Measurements from ENCODE around the gene CNKSR2.
A peak's percentile ranks its signal among the peaks of the same experiment; 100 is the strongest.

The CNKSR2 gene

DNA sequence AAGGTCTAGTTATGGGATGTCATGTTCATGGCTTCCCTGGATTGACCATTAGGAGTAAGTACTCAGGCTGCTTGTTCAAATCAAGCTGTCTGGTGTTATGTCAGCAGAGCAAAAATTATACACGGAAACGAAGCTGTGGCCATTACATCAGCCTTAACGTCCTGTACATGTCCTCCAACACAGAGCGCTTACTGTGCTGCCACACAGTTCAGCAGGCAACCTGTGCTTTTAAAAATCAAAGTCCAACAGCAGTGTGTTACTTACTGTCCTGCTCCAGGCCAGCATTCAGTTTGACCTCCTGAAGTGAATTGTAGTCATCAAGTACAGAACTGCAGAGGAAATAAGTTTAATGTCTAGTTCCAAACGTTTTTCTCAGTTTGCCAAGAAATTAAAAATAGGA is 237.9 kb downstream of the CNKSR2 start:
- no peak for DNase-seq (ENCODE audit: low spot score)

DNA sequence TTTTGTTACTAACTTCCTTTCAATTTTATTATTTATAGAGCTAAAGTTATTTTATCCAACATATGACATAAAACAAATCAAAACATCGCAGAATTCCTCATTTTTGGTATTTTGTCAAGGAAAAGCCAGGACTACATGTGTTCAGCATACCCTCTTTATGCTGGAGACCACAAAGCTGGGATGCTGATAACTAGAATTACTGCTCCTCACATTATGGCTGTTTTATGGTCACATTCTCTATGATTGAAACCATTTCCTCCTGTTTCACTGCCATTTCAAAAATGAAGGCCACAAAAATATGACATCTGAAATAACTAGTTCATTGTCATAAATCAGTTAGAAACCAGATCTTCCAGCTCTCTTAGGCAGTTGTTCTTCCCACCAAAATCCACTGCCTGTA is 242.2 kb downstream of the CNKSR2 start:
- no peak for DNase-seq (ENCODE audit: low spot score)

DNA sequence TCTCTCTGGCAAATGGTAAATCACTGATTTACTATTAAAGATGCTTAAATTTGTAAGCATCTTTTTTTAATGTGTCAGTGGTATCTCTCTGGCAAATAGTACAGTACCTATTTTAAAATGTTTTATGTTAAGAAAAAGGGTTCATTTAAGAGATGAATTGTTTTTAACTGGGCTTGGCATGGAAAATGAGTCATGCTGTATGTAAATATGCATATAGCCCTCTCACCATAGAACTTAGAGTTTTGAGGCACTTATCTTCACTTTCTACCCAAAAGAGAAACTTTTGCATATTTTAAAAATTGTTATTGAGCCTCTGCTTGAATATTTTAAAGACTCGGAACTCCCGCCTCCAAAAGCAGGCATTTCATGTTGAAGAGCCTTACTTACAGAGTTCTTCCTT is 246.0 kb downstream of the CNKSR2 start:
- no peak for DNase-seq (ENCODE audit: low spot score)

DNA sequence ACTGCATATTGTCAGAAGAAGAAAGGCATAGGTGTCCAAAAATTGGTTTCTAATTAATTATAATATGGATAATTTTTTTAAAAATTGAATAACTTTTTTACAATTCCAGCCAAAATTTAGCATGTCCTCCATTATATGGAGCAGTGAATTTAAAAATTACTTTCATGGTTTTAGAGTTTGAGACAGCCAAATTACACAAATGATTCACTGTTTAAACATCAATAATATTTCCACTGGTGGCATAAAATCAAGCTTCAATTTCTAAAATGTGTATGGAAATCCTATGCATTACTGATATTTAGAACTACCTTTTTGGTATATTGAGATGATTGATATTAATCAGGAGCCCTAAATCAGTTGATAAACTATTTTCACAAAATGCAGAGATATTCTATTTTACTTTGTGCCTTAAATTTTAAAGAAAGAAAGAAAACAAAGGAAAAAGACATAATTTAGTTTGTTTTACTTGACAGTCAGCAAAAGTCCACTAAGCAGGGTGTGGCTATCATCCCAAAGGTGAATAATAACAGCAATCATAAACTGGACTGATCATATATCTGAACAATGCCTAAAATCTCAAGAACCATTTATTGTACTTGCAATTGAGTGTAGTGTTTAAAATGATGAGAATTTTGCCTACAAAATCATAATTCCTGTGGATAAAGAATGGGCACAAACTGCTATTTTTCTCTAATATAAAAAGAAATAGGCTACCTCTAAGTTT is 249.7 kb downstream of the CNKSR2 start:
- no peak for DNase-seq (ENCODE audit: low spot score)

DNA sequence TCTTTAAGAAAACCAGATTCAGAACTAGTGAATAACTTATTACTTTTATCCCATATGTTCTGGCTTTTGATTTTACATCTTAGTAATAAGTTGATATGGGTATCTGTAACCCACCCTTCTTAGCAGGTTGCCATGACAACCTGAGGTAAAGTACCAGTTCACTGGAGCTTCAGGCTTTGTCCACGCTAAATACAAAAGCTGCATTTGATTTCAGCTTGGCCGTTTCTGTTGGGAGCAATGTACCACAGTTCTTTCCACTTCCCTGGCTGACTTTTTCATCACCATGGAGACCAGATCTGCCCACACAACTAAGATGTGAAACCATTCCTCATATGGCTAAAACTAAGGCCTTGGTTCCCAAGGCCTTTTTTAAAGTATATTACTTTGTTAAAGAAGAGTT is 257.8 kb downstream of the CNKSR2 start:
- no peak for DNase-seq (ENCODE audit: low spot score)

DNA sequence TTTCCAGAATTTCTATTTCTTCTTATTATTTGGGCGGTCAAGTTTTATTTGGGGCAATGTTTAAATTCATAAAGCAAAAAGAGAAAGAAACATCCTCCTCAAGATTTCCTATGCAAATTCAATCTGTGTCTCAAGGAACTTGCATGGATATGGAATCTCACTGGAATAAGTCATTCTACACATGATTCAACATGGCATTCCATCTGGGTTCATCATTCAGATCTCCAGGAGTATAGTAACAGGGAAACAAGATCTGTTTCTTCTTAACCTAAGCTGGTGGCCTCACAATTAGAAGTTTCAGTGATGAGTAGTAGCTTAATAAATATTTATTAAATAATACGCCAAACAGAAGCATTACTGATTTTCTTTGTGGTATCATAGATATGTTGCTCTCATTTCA is 264.1 kb downstream of the CNKSR2 start:
- DNase-seq (ENCODE audit: low spot score) = peak; percentile 88

DNA sequence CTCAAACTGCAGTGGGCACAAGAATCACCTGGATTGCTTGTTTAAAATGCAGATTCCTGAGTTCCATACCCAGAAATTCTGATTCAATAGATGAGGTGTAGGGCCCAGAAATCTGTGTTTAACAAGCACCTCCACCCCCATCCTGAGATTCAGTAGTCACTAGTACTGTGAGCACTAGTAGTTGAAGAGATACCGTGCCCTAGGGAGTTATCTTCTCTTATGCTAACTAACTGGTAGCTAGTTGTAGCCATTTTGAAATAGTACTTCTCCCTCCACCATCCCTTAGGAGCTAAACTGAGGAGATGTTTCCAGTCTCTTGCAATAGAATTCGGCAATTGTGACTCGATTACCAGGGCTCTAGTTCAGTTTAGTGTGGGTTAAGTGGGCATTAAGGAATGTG is 265.6 kb downstream of the CNKSR2 start:
- DNase-seq (ENCODE audit: low spot score) = no peak

DNA sequence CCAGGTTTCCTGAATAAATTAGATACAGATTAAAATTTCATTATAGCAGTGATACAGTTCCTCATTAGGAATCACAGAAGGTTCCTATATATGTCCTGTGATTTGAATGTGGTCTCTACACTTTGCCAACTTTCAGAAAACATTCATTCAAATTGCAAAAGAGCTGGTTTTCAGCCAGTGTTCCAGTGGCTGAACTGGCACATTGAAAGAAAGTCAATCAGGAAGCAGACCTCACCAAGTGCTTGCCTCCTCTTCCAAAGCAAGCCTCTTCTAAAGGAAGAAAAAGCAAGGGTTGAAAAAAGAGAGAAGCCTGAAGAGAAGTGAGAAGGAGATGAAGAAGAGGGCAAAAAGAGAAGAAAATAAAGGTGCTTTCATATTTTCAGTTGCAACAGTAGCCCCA is 271.2 kb downstream of the CNKSR2 start:
- no peak for DNase-seq (ENCODE audit: low spot score)

DNA sequence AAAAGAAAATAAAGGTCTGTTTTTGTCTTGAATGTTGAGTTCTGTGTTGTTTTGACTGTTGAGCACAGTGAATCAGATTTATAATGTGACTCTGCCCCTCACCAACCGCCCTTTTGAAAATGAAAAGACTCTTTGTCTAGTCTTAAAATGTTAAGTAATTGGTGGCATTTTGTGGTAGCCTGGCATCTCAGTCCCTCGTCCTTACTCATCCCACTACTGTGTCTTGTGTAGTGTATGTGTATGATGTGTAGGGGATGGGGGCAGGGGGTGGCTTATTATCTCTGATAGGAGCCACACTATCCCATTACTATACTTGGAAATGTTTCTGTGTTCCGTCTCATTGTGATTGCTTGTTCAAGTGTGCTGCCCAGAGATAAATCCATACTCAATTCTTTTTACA is 271.7 kb downstream of the CNKSR2 start:
- no peak for DNase-seq (ENCODE audit: low spot score)

DNA sequence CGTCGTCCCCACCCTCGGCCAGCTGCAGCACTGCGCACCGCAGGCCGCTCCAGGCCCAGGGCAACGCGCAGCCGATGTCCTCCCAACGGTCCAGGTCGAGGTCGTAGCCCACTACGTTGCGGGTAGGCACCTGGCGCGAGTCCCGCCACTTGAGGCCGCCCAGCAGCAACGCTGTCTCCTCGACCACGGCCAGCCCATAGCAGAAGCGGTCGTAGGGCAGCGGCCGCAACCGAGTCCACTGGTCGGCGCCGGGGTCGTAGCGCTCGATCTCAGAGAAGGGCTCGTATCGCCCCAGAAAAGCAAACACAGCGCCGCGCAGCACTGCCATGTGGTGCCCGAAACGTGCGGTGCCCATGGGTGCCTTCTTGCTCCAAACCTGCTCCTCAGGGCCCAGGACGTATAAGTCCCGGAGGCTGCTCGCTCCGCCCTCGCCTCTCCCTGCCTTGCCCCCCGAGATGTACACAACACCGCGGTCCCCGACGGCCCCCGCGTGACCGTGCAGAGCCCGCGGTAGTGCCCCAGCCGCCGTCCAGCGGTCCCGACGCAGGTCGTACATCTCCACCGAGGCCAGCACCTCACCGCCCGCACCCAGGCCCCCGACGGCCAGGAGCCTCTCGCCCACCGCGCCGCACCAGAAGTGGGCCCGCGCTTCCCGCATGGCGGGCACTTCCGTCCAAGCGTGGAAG is 281.8 kb downstream of the CNKSR2 start:
- no peak for DNase-seq (ENCODE audit: low spot score)

DNA sequence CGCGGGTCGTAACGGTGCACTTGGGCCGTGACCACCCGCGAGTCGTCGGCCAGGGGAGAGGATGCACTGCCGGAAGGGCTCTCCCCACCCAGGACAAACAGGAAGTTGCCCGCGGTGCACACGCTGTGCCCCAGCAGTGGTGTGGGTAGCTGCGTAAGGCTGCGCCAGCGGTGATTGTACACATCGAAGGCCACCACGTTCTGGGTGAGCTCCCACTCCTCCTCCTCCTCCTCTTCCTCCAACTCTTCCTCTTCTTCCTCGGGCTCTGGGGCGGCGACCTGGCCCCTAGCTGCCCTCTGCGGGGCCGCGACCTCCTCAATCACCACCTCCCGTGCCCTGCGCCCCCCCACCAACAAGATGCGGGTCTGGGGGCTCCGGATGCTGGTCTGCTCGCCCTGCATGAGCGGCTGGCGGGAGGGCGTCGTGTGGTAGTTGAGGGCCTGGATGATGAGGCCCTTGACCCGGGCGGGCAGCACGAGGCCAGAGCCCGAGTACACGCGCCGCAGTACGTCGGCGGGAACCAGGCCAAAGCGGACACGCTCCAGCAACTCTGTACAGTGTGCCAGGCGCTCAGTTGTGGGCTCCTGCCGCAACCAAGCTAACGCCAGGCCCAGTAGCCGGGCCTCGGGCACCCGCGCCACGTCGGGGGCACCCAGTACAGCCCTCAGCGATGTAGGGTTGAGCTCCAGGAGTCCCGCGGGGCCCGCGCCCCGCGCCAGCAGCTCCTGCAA is 282.5 kb downstream of the CNKSR2 start:
- DNase-seq (ENCODE audit: low spot score) = no peak

DNA sequence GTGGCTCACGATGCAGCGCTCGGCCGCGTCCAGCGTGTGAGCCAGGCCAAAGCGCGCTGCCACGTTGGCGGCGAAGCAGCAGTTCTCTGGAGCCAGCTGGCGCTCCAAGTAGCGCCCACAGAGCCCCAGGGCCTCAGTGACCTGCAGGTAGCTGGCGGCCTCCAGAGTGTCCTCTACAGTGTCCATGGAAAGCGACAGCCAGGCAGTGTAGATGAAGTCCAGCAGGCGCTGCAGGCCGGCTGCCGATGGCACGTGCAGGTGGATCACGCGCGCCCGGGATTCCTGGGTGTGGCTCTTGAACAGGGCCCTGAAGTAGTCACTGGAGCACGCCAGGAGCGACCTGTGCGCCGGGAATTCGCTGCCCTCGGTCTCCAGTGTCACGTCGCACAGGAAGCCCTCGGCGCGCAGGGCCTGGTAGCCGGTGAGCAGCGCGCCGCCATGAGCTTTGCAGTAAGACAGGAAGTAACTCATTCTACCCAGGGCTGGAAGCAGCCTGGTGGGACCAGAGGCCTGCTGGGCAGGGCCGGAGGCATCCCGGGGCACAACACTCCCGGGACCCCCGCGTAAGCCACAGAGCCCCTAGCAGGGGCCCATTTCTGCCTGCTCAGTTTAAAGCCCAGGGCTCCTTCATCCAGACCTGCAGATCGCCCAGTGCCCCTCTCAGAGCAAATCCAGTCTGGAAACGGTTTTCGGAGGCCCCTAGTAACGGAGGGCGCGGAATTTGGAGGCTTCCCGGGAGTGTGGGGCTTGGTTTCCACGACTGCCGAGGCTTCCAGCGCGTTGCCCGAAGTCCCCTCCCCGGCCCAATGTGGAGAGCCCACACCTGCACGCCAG is 283.3 kb downstream of the CNKSR2 start:
- no peak for DNase-seq (ENCODE audit: low spot score)

DNA sequence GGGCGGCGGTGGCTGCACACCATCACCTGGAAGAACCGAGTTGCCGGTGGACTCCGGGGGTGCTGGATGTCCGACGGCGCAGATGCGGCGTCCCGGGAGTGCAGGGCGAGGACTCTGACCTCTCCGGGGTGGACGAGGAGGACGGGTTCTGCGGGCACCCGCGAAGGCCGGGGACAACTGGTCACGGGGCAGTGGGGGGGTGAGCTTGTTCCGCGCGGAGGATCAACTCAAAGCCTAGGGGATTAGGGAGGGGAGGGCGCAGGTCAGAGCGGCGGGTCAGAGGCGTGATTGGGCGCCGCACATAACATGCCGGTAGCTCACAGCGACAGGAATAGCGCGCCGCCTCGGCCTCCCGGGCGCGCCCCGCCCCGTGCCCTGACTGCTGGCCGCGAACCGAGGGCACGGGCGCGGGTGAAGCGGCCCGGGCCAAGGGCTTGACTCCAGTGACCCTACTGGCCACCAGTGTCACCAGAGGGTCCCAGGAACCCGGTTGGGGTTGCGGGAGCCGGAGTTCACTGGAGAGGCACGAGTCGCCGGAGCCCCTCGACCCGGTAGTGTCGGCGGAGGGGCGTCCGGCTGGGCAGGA is 284.0 kb downstream of the CNKSR2 start, which contains the start of gene KLHL34:
TSS of gene KLHL34 (minus strand) at position 179 of the 586 bp plus-strand sequence. CDS start 542 bp downstream, outside the sequence.
- DNase-seq (ENCODE audit: low spot score) = no peak

DNA sequence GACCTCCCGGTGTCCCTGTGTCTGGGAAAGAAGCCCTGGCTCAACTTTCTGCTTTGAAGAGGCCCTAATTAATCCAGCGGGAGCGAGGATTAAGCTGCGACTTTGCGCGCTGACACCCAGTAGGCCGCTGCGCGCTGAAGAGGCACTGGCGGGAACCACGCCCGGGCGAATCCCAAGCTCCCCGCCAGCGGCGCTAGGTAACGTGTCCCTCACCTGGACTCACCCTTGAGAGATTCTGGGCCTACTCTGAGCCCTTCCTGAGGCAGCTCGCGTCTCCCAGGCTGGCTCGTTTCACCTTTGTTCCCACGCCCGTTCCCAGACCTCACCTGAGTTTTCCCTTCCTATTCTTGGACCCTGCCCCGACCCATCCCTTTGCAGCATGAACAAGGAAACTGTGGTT is 284.5 kb downstream of the CNKSR2 start:
- no peak for DNase-seq (ENCODE audit: low spot score)

DNA sequence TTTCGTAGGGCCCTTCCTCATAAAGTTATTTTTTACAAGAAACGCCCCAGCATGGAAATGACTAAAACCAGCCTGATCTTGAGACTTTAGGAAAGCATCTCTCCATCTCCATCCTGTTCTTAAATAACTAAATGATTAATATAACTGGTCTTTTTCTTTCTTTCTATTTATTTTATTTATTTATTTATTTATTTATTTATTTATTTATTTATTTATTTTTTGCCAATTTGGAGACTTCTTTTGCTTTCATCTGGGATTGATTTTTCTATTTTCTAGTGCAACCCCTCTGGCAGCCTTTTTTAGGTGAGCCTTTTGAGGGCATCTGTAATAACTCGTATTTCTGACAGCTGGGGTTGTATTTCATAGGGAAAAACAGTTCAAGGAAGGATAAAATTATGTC is 285.1 kb downstream of the CNKSR2 start:
- no peak for DNase-seq (ENCODE audit: low spot score)

DNA sequence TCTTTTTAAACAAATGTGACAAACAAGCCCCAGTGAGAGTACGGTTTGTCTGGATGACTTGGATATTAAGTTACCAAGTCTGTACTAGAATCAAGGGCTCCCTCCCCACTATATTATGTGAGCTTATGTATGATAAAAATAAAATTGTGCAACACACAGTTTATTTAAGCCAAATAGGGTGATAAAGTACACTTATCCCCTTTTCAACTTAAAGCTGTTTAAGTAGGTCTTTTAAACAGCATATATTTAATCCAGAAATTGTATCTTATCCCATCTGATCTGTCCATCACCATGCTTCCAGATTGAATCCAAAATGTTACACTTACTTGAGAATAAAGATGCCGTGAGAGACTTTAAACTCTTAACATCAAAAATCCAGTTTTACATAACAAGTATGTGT is 285.9 kb downstream of the CNKSR2 start:
- DNase-seq (ENCODE audit: low spot score) = no peak

DNA sequence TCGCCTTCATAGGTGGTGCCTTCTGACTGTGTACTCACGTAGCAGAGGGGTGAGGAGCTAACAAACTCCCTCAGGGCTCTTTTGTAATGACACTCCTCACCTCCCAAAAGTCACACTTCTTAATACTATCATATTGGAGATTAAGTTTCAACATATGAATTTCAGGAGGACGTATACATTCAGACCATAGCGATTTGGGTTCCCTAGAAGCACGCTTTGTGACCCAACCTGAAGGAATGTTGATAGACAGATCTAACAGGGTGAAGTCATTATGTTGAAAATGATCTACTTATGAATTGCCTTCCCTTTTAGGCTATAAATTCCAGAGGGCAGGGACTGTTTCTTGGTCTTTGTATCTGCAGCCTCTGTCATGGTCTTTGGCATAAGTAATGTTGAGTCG is 287.1 kb downstream of the CNKSR2 start:
- peak; percentile 28 for DNase-seq (ENCODE audit: low spot score)

DNA sequence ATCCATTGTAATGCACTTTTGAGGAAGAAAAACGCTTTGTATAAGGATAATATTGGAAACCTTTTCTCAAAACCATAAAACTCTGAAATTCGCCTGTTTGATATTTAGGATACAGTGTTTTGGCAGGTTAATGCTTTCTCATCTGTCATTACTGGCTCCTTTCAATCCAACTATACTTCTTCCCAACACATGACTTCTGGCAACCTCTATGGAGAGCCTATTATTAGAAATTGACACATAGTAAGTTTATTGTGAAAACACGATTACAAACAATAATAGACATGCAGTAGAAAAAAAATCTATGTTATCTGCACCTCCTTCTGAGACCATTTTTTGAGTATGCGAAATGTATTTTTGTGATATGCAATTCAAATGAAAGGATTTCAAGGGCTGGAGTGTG is 288.5 kb downstream of the CNKSR2 start:
- DNase-seq (ENCODE audit: low spot score) = no peak

DNA sequence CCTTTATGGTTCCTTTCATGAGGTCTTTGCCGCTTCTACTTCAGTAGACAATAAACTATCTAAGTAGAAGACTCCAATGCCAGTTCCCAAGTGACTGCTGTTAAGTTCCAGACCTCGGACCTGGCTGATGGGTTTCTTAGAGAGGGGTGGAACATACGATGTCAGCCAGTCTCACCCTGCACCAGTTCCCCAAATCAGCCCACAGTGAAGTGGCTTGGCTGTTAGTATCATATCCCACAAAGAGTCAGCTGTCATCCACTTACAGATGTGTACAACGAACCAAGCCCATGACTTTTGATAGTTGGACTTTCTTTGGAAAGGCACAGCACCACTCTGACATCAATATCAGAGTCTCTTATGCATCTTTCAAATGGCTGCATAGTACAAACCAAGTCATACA is 292.0 kb downstream of the CNKSR2 start:
- DNase-seq (ENCODE audit: low spot score) = no peak

DNA sequence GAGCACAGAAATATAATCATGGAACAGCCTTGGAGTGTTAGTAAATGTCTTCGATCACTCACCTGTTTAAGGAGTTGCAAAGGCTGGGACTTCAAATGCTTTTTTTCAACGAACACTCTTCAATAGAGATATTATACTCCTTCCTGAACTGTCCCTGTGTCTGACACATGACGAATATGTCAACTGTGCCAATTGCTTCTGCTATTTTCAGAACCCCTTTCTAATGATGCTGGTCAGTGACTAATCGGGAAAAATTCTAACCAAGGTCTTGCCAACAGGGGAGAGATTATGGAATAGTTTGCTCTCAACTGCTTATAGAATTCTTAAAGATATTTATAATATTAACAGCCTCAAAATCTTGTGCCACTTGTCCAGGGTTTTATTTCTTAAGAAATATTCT is 292.5 kb downstream of the CNKSR2 start:
- DNase-seq (ENCODE audit: low spot score) = peak; percentile 11

DNA sequence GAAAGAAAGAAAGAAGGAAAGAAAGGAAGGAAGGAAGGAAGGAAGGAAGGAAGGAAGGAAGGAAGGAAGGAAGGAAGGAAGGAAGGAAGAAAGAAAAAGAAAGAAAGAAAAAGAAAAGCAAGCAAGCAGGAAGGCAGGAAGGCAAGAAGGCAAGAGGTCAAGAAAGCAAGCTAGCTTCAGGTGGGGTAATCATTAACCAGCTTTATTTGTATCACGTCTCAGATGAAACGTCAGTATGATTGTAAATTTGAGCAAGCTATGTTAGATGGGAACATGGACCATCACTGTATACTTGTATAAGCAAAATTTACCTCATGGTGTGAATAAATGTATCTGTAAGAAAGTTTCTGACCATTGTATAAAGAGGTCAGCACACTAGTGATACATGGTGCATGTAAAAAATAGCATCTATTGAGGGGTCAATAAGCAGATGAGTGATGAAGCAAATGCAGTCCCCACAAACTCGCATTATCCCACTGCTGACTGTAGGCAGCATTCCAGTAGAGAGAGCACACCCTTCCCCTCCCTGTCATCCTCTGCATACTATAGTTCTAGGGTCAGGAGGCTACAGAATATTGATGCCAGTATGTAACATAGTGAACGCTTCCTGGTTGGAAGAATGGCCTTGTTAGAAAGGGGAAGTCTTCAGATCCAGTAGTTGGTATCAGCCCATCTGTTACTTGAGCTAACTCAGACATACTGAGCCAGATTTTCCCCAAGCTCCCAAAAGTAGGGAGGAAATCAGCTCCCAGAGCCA is 300.4 kb downstream of the CNKSR2 start:
- DNase-seq (ENCODE audit: low spot score) = no peak
